MM.1S (cell line): ENCODE measurements around the gene PAN2.

Source experiments
- DNase-seq: peaks from one replicate; pipeline ENCODE4 v3.0.0-alpha.2; 2015
- H2AFZ ChIP-seq: fragments of 300-600 bp; sonication (generic); 2 replicates; pipeline ENCODE4 v1.6.0; 2016; ENCODE audit warnings: antibody characterized with exemption, low read length
- H3F3A ChIP-seq: fragments of 300-600 bp; sonication (generic); 2 replicates; pipeline ENCODE4 v1.6.1; 2016; ENCODE audit warnings: mild to moderate bottlenecking, antibody characterized with exemption, low read length, moderate library complexity, mixed read lengths; ENCODE audit not compliant: insufficient read depth
- H3K27ac ChIP-seq: fragments of 300-600 bp; sonication (generic); 2 replicates; pipeline ENCODE4 v1.5.1; 2016; ENCODE audit warnings: mild to moderate bottlenecking, low read length
- H3K27me3 ChIP-seq: fragments of 300-600 bp; sonication (generic); replicated peaks from 2 replicates; pipeline ENCODE4 v1.6.0; 2016; ENCODE audit warnings: low read length; ENCODE audit not compliant: insufficient read depth
- H3K36me3 ChIP-seq: fragments of 300-600 bp; sonication (generic); replicated peaks from 2 replicates; pipeline ENCODE4 v1.6.1; 2016; ENCODE audit warnings: mild to moderate bottlenecking, low read length, mixed read lengths; ENCODE audit not compliant: insufficient read depth
- H3K4me1 ChIP-seq: fragments of 300-600 bp; sonication (generic); 2 replicates; pipeline ENCODE4 v1.6.1; 2016; ENCODE audit warnings: low read length, mixed read lengths
- H3K4me2 ChIP-seq: fragments of 300-600 bp; sonication (generic); 2 replicates; pipeline ENCODE4 v1.6.0; 2016; ENCODE audit warnings: low read depth, low read length
- H3K4me3 ChIP-seq: fragments of 300-600 bp; sonication (generic); 2 replicates; pipeline ENCODE4 v1.5.1; 2016; ENCODE audit warnings: low read length, mixed read lengths
- H3K79me2 ChIP-seq: fragments of 300-600 bp; sonication (generic); 2 replicates; pipeline ENCODE4 v1.6.1; 2016; ENCODE audit warnings: mixed run types, low read length, mixed read lengths
- H3K9ac ChIP-seq: fragments of 300-600 bp; sonication (generic); 2 replicates; pipeline ENCODE4 v1.6.1; 2016; ENCODE audit warnings: low read length, mixed read lengths
- H3K9me2 ChIP-seq: fragments of 300-600 bp; sonication (generic); replicated peaks from 2 replicates; pipeline ENCODE4 v1.6.1; 2016; ENCODE audit warnings: mild to moderate bottlenecking, low read length, mixed read lengths; ENCODE audit not compliant: insufficient read depth
- H3K9me3 ChIP-seq: fragments of 300-600 bp; sonication (generic); replicated peaks from 2 replicates; pipeline ENCODE4 v1.6.1; 2016; ENCODE audit warnings: mild to moderate bottlenecking, low read length, mixed read lengths; ENCODE audit not compliant: insufficient read depth
- H4K20me1 ChIP-seq: fragments of 300-600 bp; sonication (generic); 2 replicates; pipeline ENCODE4 v1.6.1; 2016; ENCODE audit warnings: mild to moderate bottlenecking, low read length, moderate library complexity, mixed read lengths; ENCODE audit not compliant: insufficient read depth
- EZH2 ChIP-seq: fragments of 300-600 bp; sonication (generic); optimal IDR thresholded peaks from 2 replicates; pipeline ENCODE3; 2017; ENCODE audit warnings: low read depth, mild to moderate bottlenecking, antibody characterized with exemption, low read length, mixed read lengths
- EZH2phosphoT487 ChIP-seq: fragments of 300-600 bp; sonication (generic); IDR thresholded peaks from 2 replicates; pipeline ENCODE4 v1.6.1; 2018; ENCODE audit warnings: antibody characterized with exemption, low read length
- TF ChIP-seq, protein P1 (sequence below): fragments of 300-600 bp; sonication (generic); IDR thresholded peaks from 2 replicates; pipeline ENCODE4 v1.5.1; 2016; ENCODE audit warnings: antibody characterized with exemption, low read length, mixed read lengths

PAN2 gene, protein sequence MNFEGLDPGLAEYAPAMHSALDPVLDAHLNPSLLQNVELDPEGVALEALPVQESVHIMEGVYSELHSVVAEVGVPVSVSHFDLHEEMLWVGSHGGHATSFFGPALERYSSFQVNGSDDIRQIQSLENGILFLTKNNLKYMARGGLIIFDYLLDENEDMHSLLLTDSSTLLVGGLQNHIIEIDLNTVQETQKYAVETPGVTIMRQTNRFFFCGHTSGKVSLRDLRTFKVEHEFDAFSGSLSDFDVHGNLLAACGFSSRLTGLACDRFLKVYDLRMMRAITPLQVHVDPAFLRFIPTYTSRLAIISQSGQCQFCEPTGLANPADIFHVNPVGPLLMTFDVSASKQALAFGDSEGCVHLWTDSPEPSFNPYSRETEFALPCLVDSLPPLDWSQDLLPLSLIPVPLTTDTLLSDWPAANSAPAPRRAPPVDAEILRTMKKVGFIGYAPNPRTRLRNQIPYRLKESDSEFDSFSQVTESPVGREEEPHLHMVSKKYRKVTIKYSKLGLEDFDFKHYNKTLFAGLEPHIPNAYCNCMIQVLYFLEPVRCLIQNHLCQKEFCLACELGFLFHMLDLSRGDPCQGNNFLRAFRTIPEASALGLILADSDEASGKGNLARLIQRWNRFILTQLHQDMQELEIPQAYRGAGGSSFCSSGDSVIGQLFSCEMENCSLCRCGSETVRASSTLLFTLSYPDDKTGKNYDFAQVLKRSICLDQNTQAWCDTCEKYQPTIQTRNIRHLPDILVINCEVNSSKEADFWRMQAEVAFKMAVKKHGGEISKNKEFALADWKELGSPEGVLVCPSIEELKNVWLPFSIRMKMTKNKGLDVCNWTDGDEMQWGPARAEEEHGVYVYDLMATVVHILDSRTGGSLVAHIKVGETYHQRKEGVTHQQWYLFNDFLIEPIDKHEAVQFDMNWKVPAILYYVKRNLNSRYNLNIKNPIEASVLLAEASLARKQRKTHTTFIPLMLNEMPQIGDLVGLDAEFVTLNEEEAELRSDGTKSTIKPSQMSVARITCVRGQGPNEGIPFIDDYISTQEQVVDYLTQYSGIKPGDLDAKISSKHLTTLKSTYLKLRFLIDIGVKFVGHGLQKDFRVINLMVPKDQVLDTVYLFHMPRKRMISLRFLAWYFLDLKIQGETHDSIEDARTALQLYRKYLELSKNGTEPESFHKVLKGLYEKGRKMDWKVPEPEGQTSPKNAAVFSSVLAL

GRCh38 chr12:56333679-56334489 is at the start of gene PAN2:
PAN2 (minus strand) TSS chr12:56334000; CDS start chr12:56333094, 906 bp downstream.
- Histone ChIP-seq H3K27ac (peak within 1 kb of the TSS; percentile 90), H3K9ac (peak within 1 kb of the TSS; percentile 95), H3F3A (peaks cover 22% of the 10 kb centered on the region), H3K4me2 (peak within 1 kb of the TSS; percentile 98), H3K9me3 (no peaks in the 10 kb centered on the region), H3K79me2 (peaks cover 16% of the 10 kb centered on the region), H3K27me3 (no peaks in the 10 kb centered on the region), H3K4me1 (peaks cover 31% of the 10 kb centered on the region), H3K9me2 (no peaks in the 10 kb centered on the region), H3K36me3 (no peaks in the 10 kb centered on the region), H3K4me3 (peak within 1 kb of the TSS; percentile 89), H2AFZ (peak within 1 kb of the TSS; percentile 92), H4K20me1 (no peaks in the 10 kb centered on the region)
- TF ChIP-seq, protein P1, sequence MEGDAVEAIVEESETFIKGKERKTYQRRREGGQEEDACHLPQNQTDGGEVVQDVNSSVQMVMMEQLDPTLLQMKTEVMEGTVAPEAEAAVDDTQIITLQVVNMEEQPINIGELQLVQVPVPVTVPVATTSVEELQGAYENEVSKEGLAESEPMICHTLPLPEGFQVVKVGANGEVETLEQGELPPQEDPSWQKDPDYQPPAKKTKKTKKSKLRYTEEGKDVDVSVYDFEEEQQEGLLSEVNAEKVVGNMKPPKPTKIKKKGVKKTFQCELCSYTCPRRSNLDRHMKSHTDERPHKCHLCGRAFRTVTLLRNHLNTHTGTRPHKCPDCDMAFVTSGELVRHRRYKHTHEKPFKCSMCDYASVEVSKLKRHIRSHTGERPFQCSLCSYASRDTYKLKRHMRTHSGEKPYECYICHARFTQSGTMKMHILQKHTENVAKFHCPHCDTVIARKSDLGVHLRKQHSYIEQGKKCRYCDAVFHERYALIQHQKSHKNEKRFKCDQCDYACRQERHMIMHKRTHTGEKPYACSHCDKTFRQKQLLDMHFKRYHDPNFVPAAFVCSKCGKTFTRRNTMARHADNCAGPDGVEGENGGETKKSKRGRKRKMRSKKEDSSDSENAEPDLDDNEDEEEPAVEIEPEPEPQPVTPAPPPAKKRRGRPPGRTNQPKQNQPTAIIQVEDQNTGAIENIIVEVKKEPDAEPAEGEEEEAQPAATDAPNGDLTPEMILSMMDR: peak; percentile 57
- TF ChIP-seq EZH2 (no peak), EZH2phosphoT487 (no peak)
- DNase-seq: peak; percentile 98

DNA sequence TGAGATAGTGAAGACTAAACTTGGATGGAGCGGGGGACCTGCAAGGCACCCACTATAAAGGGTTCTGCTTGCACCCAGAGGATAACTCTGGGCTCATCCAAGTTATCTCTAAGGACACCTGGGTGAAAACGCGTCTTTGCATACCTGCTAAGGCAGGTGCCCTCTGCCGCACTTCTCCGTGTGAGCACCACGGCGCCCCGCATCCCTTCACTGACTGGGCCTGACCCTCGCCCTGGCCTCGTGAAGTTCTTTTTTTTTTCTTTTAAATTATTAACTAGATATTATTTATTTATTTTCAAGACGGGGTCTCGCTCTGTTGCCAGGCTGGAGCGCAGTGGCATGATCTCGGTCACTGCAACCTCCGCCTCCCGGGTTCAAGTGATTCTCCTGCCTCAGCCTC is 48.8 kb upstream of the PAN2 start:
- TF ChIP-seq EZH2: no peak
- TF ChIP-seq EZH2phosphoT487: no peak
- TF ChIP-seq, protein P1: no peak
- no peak for DNase-seq
- Histone ChIP-seq H3K36me3 (no peaks in the 10 kb centered on the region), H3K4me2 (no peak overlapping the region), H3K79me2 (no peaks in the 10 kb centered on the region), H3K9me2 (no peaks in the 10 kb centered on the region), H3F3A (no peaks in the 10 kb centered on the region), H2AFZ (no peak overlapping the region), H3K9ac (no peak overlapping the region), H3K4me3 (no peak overlapping the region), H4K20me1 (no peaks in the 10 kb centered on the region), H3K4me1 (no peaks in the 10 kb centered on the region), H3K27ac (no peak overlapping the region), H3K27me3 (no peaks in the 10 kb centered on the region), H3K9me3 (no peaks in the 10 kb centered on the region)

GRCh38 chr12:56377989-56378316 is 44.2 kb upstream of the PAN2 start:
- DNase-seq: no peak
- no peaks in the 10 kb centered on the region for H4K20me1 ChIP-seq
- no peak overlapping the region for H3K9ac ChIP-seq
- TF ChIP-seq EZH2: no peak
- TF ChIP-seq, protein P1: no peak
- TF ChIP-seq EZH2phosphoT487: no peak
- no peak overlapping the region for H3K4me3 ChIP-seq
- no peak overlapping the region for H3K27ac ChIP-seq
- H3K4me1 ChIP-seq: peaks cover 15% of the 10 kb centered on the region
- H3K4me2 ChIP-seq: no peak overlapping the region
- peaks cover 14% of the 10 kb centered on the region for H3F3A ChIP-seq
- no peaks in the 10 kb centered on the region for H3K79me2 ChIP-seq
- H3K9me2 ChIP-seq: no peaks in the 10 kb centered on the region
- no peak overlapping the region for H2AFZ ChIP-seq
- no peaks in the 10 kb centered on the region for H3K36me3 ChIP-seq
- no peaks in the 10 kb centered on the region for H3K9me3 ChIP-seq
- no peaks in the 10 kb centered on the region for H3K27me3 ChIP-seq
